Tibial nerve (tissue), 4 donors: ENCODE data around the gene SCAMP2.

Experiments used
- EP300 ChIP-seq, 2 donors: sonication (generic); formaldehyde crosslinking; IDR thresholded peaks; one replicate each; pipeline ENCODE4 v1.6.1; 2017; ENCODE audit warnings: antibody characterized with exemption in 2 of 2, mild to moderate bottlenecking in 1 of 2
- POLR2A ChIP-seq, 2 donors: fragments of 450-650 bp; IDR thresholded peaks; one replicate each; pipeline ENCODE4 v1.6.1; 2017; ENCODE audit warnings: antibody characterized with exemption in 2 of 2, mild to moderate bottlenecking in 2 of 2, moderate library complexity in 2 of 2
- TF ChIP-seq, protein P1 (sequence below), 5 experiments: fragments of 200-600 bp in 3 of 5; fragments of 450-650 bp in 2 of 5; sonication (generic) in 3 of 5; IDR thresholded peaks; one replicate each; pipeline ENCODE4 v1.5.1; 2016 to 2019; ENCODE audit warnings: antibody characterized with exemption in 5 of 5, mild to moderate bottlenecking in 3 of 5, moderate library complexity in 2 of 5

DNA sequence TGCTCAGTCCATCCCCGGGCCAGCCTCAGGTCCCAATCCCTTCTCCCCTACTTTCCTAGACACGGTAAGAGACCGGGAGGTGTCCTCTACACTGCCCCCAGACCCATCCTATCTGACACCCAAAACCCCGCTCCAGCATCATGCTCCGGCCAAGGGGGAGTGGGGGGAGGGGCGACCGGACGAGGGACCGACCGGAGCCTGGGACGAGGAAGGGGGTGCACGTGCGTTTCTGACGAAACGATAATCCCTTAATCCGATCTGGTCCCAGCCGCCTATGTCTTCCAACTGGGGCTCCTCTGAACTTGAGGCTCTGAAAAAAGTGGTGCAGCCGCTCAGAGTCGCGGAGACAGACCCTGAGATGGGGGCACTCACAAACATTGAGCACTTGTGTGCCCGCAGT lies 46.2 kb downstream of the SCAMP2 start:
- TF ChIP-seq, protein P1, sequence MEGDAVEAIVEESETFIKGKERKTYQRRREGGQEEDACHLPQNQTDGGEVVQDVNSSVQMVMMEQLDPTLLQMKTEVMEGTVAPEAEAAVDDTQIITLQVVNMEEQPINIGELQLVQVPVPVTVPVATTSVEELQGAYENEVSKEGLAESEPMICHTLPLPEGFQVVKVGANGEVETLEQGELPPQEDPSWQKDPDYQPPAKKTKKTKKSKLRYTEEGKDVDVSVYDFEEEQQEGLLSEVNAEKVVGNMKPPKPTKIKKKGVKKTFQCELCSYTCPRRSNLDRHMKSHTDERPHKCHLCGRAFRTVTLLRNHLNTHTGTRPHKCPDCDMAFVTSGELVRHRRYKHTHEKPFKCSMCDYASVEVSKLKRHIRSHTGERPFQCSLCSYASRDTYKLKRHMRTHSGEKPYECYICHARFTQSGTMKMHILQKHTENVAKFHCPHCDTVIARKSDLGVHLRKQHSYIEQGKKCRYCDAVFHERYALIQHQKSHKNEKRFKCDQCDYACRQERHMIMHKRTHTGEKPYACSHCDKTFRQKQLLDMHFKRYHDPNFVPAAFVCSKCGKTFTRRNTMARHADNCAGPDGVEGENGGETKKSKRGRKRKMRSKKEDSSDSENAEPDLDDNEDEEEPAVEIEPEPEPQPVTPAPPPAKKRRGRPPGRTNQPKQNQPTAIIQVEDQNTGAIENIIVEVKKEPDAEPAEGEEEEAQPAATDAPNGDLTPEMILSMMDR (IDR thresholded peaks at IDR 0.05): no peak
- TF ChIP-seq EP300 (IDR thresholded peaks at IDR 0.05) (no peak), POLR2A (IDR thresholded peaks at IDR 0.05) (no peak)
